CD14-positive monocyte (primary cell): ENCODE results near the gene SS18L1. TPM values are rescaled to one million over a fixed set of nuclear protein-coding genes. Genes with fewer than 3 reads are reported as not detected.
A peak's percentile ranks its signal among the peaks of the same experiment; 100 is the strongest.

Source experiments
- DNase-seq, 3 donors: peaks; one replicate each; pipeline ENCODE4 v3.0.0-alpha.2; 2011 to 2022
- H2AFZ ChIP-seq: 2 replicates; pipeline ENCODE4 v1.6.0; 2012; ENCODE audit warnings: mild to moderate bottlenecking, low read depth, low read length, inconsistent platforms; ENCODE audit not compliant: insufficient read depth, poor library complexity, severe bottlenecking
- H3K27ac ChIP-seq, 2 donors: 1 replicate in 1 of 2; 2 replicates in 1 of 2; pipeline ENCODE4 v1.5.1; 2012 to 2013; ENCODE audit warnings: low read length in 2 of 2, control low read depth in 1 of 2, inconsistent platforms in 1 of 2, low read depth in 1 of 2, mild to moderate bottlenecking in 1 of 2
- H3K27me3 ChIP-seq, 2 donors: one replicate each; pipeline versions ENCODE4 v1.6.0 to v1.6.1; 2011 to 2013; ENCODE audit warnings: low read length in 2 of 2; ENCODE audit not compliant: control insufficient read depth in 2 of 2, insufficient read depth in 2 of 2
- H3K36me3 ChIP-seq, 2 donors: replicated peaks in 1 of 2; 1 replicate in 1 of 2; 2 replicates in 1 of 2; pipeline versions ENCODE4 v1.5.1 to v1.6.1; 2012 to 2013; ENCODE audit warnings: low read length in 2 of 2, control low read depth in 1 of 2, inconsistent platforms in 1 of 2, mild to moderate bottlenecking in 1 of 2; ENCODE audit not compliant: insufficient read depth in 2 of 2, control insufficient read depth in 1 of 2
- H3K4me1 ChIP-seq, 2 donors: 1 replicate in 1 of 2; 2 replicates in 1 of 2; pipeline versions ENCODE4 v1.5.1 to v1.6.1; 2012 to 2013; ENCODE audit warnings: low read length in 2 of 2, control low read depth in 1 of 2, inconsistent platforms in 1 of 2, mild to moderate bottlenecking in 1 of 2, moderate library complexity in 1 of 2; ENCODE audit not compliant: insufficient read depth in 2 of 2, control insufficient read depth in 1 of 2
- H3K4me2 ChIP-seq: replicated peaks from 2 replicates; pipeline ENCODE3; 2012; ENCODE audit warnings: low read length, moderate library complexity, mild to moderate bottlenecking; ENCODE audit not compliant: poor library complexity, severe bottlenecking; ENCODE audit errors: extremely low read depth
- H3K4me3 ChIP-seq, 3 experiments: fragments of 200-600 bp in 1 of 3; sonication (generic) in 1 of 3; replicated peaks in 1 of 3; 1 replicate in 2 of 3; 2 replicates in 1 of 3; pipeline ENCODE4 v1.5.1; 2011 to 2013; ENCODE audit warnings: low read length in 3 of 3, mild to moderate bottlenecking in 3 of 3, control low read depth in 2 of 3, low read depth in 2 of 3, inconsistent platforms in 1 of 3, moderate library complexity in 1 of 3
- H3K79me2 ChIP-seq: 2 replicates; pipeline ENCODE4 v1.6.0; 2012; ENCODE audit warnings: mild to moderate bottlenecking, control low read depth, inconsistent platforms, low read length, moderate library complexity; ENCODE audit not compliant: insufficient read depth
- H3K9ac ChIP-seq: 2 replicates; pipeline ENCODE4 v1.6.0; 2017; ENCODE audit warnings: low read length, mild to moderate bottlenecking; ENCODE audit not compliant: insufficient read depth, poor library complexity, severe bottlenecking
- H3K9me3 ChIP-seq, 2 donors: replicated peaks in 1 of 2; 1 replicate in 1 of 2; 2 replicates in 1 of 2; pipeline versions ENCODE4 v1.5.1 to v1.6.1; 2012 to 2013; ENCODE audit warnings: low read length in 2 of 2, control low read depth in 1 of 2; ENCODE audit not compliant: control insufficient read depth in 1 of 2, insufficient read depth in 1 of 2
- H4K20me1 ChIP-seq: 2 replicates; pipeline ENCODE4 v1.6.0; 2012; ENCODE audit warnings: mild to moderate bottlenecking, low read length, control low read depth, moderate library complexity; ENCODE audit not compliant: insufficient read depth
- H3K27ac Mint-ChIP-seq, 7 donors: one replicate each; pipeline ENCODE4 v1.8.0; 2020; ENCODE audit warnings: mild to moderate bottlenecking in 7 of 7, mixed read lengths in 7 of 7, moderate library complexity in 6 of 7, inconsistent platforms in 2 of 7
- H3K27me3 Mint-ChIP-seq, 3 donors: one replicate each; pipeline ENCODE4 v1.8.0; 2021 to 2022; ENCODE audit warnings: low read depth in 3 of 3, mild to moderate bottlenecking in 3 of 3, mixed read lengths in 3 of 3, moderate library complexity in 3 of 3, inconsistent platforms in 1 of 3
- H3K36me3 Mint-ChIP-seq, 2 donors: one replicate each; pipeline ENCODE4 v1.8.0; 2020; ENCODE audit warnings: mixed read lengths in 2 of 2, inconsistent platforms in 1 of 2, mild to moderate bottlenecking in 1 of 2
- H3K4me1 Mint-ChIP-seq: one replicate; pipeline ENCODE4 v1.8.0; 2020; ENCODE audit warnings: mild to moderate bottlenecking, mixed read lengths
- H3K4me3 Mint-ChIP-seq, 2 donors: one replicate each; pipeline ENCODE4 v1.8.0; 2020; ENCODE audit warnings: mild to moderate bottlenecking in 2 of 2, mixed read lengths in 2 of 2, moderate library complexity in 1 of 2
- H3K9me3 Mint-ChIP-seq, 7 donors: one replicate each; pipeline ENCODE4 v1.8.0; 2020 to 2022; ENCODE audit warnings: mixed read lengths in 7 of 7, mild to moderate bottlenecking in 6 of 7, moderate library complexity in 6 of 7, inconsistent platforms in 2 of 7
- CTCF ChIP-seq: fragments of 200-600 bp; IDR thresholded peaks from one replicate; pipeline ENCODE4 v1.8.0; 2022; ENCODE audit warnings: antibody characterized with exemption, mild to moderate bottlenecking
- WGBS: methylation state at CpG from one replicate; pipeline ENCODE4 v1.1.5; 2013; ENCODE audit warnings: missing lambda C conversion rate; ENCODE audit not compliant: insufficient coverage; 5-methylcytosine and 5-hydroxymethylcytosine counted together
- intact Hi-C, 2 donors: fragments of 100-400 bp; cut with micrococcal nuclease; formaldehyde crosslinking; loops; one replicate each; pipeline versions ENCODE4 v1.15.0 to v1.15.1; 2023
- polyA plus RNA-seq, 3 donors: library from polyadenylated mRNA; depleted of rRNA in 1 of 3; unstranded in 2 of 3; stranded (reverse) in 1 of 3; fragments of 300-500 nt in 2 of 3; fragments of >200 nt in 1 of 3; fragmentation: Illumina TruSeq in 2 of 3; gene quantifications; 1 replicate in 2 of 3; 2 replicates in 1 of 3; pipeline ENCODE4 v1.2.3, GENCODE V29; 2012 to 2021

Gene SS18L1
- polyA plus RNA-seq, 3 donors, result 0.75 to 16.5 (median 1.1) TPM

DNA sequence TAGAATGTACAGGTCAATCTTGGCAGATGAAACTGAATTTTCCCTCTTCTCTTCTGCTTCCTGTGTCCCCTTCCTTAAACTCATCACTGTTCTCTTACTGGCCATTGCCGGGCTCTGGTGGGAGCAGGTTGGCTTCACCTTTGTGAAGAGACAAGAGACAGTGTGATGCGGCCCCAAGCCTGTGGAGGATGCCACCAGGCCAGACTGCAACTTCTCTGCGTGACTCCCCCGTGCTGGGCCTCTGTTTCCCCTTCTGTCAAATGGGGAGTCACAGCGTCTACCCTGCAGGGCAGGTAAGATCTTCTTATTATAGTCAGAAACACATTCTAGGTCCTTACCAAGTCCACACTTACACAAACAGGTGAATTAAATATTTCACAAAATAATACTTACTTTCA is 23.2 kb upstream of the SS18L1 start:
- H3K27ac ChIP-seq, result no peak overlapping the region
- H3K27ac Mint-ChIP-seq, result peak overlapping the region in 2 of 7 donors; percentile 58 to 67

More for the DNA sequence above, 23.2 kb upstream of the SS18L1 start:
- H3K27me3 ChIP-seq, result peaks cover 0 to 5% of the 10 kb centered on the region in 2 donors
- no peak overlapping the region for H2AFZ ChIP-seq
- peaks cover 9 to 16% of the 10 kb centered on the region in 2 donors for H3K36me3 ChIP-seq
- intact Hi-C loops, result loop anchor here in 1 of 2 donors (1.0 to 10.0 kb wide), 4 partner anchors 54 to 184 kb away; partner anchors contain the start of genes ADRM1, MTG2 and OSBPL2
- H3K4me2 ChIP-seq, result no peak overlapping the region
- H3K4me1 Mint-ChIP-seq, result peaks cover 19% of the 10 kb centered on the region
- peaks cover 17 to 27% of the 10 kb centered on the region in 2 donors for H3K4me1 ChIP-seq
- no peak for TF ChIP-seq CTCF
- WGBS, result 100% methylated on average over 4 of the region's 5 CpGs
- H3K27me3 Mint-ChIP-seq, result peaks cover 9 to 30% (median 22%) of the 10 kb centered on the region in 3 donors
- peaks cover 0 to 4% of the 10 kb centered on the region in 2 donors for H3K9me3 ChIP-seq
- H3K79me2 ChIP-seq, result peaks cover 26% of the 10 kb centered on the region
- DNase-seq, result no peak
- H3K36me3 Mint-ChIP-seq, result peaks cover 14% of the 10 kb centered on the region in 2 donors
- no peak overlapping the region for H3K9ac ChIP-seq
- peaks cover 21% of the 10 kb centered on the region for H4K20me1 ChIP-seq
- peak overlapping the region in 1 of 2 donors; percentile 42 for H3K4me3 Mint-ChIP-seq
- no peak overlapping the region for H3K4me3 ChIP-seq
- H3K9me3 Mint-ChIP-seq, result peaks cover 0 to 17% (median 10%) of the 10 kb centered on the region in 7 donors
